GM13977 (cell line): ENCODE measurements around the gene PDE10A.

Source experiments
- DNase-seq: peaks from one replicate; pipeline ENCODE4 v3.0.0; 2012; ENCODE audit warnings: low spot score
- in situ Hi-C: fragments of 300-500 bp; cut with MboI; formaldehyde crosslinking; loops from one replicate; pipeline ENCODE4 v1.12.0; 2022; ENCODE audit warnings: low sequenced_read_pairs, low pct_unique_long_range_greater_than_20kb, mixed read lengths, inconsistent platforms; ENCODE audit not compliant: unreplicated experiment
- TF ChIP-seq, protein P1 (sequence below): IDR thresholded peaks from 2 replicates; pipeline ENCODE4 v1.5.1; 2012; ENCODE audit warnings: mild to moderate bottlenecking, control low read depth; ENCODE audit not compliant: insufficient read depth; ENCODE audit errors: extremely low read depth, missing control alignments

PDE10A gene

GRCh38 chr6:165701564-165702354, 38.7 kb upstream of the PDE10A start:
- no peak for DNase-seq
- in situ Hi-C loops, result no loop called here
- TF ChIP-seq, protein P1, sequence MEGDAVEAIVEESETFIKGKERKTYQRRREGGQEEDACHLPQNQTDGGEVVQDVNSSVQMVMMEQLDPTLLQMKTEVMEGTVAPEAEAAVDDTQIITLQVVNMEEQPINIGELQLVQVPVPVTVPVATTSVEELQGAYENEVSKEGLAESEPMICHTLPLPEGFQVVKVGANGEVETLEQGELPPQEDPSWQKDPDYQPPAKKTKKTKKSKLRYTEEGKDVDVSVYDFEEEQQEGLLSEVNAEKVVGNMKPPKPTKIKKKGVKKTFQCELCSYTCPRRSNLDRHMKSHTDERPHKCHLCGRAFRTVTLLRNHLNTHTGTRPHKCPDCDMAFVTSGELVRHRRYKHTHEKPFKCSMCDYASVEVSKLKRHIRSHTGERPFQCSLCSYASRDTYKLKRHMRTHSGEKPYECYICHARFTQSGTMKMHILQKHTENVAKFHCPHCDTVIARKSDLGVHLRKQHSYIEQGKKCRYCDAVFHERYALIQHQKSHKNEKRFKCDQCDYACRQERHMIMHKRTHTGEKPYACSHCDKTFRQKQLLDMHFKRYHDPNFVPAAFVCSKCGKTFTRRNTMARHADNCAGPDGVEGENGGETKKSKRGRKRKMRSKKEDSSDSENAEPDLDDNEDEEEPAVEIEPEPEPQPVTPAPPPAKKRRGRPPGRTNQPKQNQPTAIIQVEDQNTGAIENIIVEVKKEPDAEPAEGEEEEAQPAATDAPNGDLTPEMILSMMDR, result no peak

DNA sequence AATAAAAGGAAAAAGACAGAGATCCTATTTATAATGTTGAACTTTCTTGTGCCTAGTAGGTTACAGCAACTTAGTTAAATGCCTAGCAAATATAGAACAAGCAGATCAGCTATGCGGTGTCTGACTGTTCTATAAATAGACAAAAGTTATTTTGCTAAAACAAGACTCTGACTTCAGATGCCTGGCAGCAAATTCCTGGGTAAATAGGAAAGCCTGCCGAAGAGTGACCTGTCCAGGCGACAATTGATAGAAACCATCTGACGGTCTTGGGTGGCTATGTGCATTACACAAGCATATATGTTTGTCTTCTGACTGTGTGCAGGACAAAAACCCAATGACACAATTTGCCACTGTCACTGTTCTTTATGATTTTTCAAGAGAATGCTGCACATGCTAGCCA, 38.0 kb upstream of the PDE10A start:
- in situ Hi-C loops, result no loop called here
- TF ChIP-seq, protein P1, result no peak
- no peak for DNase-seq

DNA sequence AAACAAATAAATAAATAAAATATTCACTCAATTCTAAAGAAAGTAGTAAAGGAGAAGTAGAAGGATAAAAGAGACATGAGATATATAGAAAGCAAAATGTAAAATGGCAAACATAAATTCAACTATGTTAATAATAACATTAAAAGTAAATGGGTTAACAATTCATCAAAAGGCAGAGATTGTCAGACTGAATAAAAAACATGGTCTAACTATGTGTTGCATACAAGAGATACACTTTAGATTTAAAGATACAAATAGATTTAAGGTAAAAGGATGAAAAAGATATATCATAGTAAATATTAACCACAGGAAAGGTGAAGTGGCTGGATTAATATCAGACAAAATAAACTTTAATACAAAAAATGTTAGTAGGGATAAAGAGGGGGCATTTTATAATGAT, 35.8 kb upstream of the PDE10A start:
- DNase-seq, result no peak
- in situ Hi-C loops, result no loop called here
- TF ChIP-seq, protein P1, result no peak

DNA sequence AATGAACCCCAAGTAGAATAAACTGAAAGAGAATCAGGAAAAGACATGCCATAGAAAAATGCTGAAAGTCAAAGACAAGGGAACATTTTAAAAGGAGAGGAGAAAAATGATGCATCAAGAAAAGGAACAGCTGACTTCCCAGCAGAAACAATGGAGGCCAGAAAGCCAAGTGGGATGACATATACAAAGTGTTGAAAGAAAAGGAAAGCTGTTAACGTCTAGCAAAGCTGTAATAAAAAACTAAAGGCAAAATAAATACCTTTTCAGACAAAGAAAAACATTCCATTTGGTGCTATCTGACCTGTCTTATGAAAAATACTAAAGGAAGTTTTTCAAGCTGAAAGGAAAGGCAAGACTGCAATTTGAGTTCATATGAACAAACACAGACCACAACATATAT, 34.1 kb upstream of the PDE10A start:
- TF ChIP-seq, protein P1, result no peak
- in situ Hi-C loops, result no loop called here
- no peak for DNase-seq

DNA sequence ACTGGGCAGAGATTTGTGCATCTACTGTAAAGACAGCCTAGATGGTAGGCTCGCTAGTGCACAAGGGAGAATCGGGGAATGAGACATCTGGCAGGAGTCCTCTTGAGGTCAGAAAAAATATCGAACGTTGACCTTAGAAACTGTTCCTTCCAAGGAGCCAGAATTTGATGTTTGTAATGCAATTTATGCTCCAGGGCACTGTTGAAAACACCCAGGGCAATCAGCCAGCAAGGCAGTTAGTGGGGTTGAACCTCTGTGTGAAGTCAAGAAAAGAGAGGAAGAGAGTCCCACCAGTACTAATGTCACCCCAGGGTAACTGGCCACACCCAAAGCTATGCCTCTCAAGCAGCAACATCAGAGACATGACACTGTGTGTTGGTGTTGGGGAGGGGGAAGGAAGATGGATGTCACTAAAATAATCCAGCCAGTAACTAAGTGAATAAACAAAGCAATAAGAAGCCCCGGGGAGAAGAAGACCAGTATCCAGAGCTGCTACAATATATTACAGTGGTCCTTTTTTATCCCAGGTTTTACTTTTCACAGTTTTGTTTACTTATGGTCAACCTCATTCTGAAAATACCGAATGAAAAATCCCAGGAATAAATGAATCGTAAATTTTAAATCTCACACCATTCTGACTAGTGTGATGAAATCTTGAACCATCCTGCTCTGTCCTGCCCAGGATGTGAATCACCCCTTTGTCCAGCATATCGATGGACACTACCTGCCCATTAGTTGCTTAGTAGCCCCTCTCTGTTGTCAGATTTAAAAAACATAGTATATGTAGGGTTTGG, 32.9 kb upstream of the PDE10A start:
- in situ Hi-C loops, result no loop called here
- no peak for DNase-seq

DNA sequence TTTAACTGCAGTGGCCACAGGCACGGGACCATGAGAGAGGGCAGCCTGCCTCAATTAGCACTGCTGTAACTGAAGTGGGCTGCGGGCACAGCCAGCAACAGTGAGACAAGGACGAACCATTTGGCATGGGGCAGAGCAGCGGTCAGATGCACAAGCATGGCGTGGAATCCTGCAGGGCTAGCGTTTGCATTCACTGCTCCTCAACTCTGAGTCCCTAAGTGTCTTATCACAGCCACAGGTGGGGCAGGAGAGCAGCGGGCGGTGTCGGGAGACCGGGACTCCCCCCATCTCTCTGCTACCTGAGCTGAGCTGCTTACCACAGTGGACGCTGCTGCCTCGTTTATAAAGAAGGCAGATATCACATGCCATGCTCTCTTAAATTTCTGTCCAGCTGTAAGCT, 31.3 kb upstream of the PDE10A start:
- DNase-seq, result no peak
- TF ChIP-seq, protein P1, result no peak
- in situ Hi-C loops, result no loop called here

More for the DNA sequence above, 32.9 kb upstream of the PDE10A start:
- TF ChIP-seq, protein P1, result no peak
